IMR-90 (cell line): ENCODE measurements around the gene RAP1GAP. TPM values are rescaled to one million over a fixed set of nuclear protein-coding genes. Genes with fewer than 3 reads are reported as not detected.

Experiments used
- ATAC-seq: fragments of 200-7000 bp; cut with Tn5 transposase; 2 replicates; pipeline ENCODE4 v1.9.1; 2020; ENCODE audit warnings: low read depth, mild to moderate bottlenecking, moderate library complexity
- BruUV-seq: library from RNA; stranded (reverse); fragments of 400-500 nt; replicated peaks from 2 replicates; lab custom pipeline; 2021; lab: Mats Ljungman, UMichigan
- CTCF ChIA-PET: fragments of 300-600 bp; formaldehyde crosslinking; extraction: SDS; loops from one replicate; lab custom pipeline; 2021; ENCODE audit warnings: antibody characterized with exemption; lab: Yijun Ruan, JAX
- POLR2A ChIA-PET: fragments of 300-600 bp; sonication (Branson Sonifier 250); formaldehyde crosslinking; loops from one replicate; lab custom pipeline; 2022; ENCODE audit warnings: antibody characterized with exemption; ENCODE audit not compliant: unreplicated experiment; lab: Charles Lee
- DNase-seq: peaks from one replicate; pipeline ENCODE4 v3.0.0; 2013
- H2AFZ ChIP-seq: replicated peaks from 2 replicates; pipeline ENCODE3; 2013; ENCODE audit warnings: low read length, mild to moderate bottlenecking; ENCODE audit not compliant: poor library complexity
- H2AK5ac ChIP-seq: 2 replicates; pipeline ENCODE4 v1.6.1; 2013; ENCODE audit warnings: low read depth, low read length, inconsistent platforms
- H2AK9ac ChIP-seq: replicated peaks from 2 replicates; pipeline ENCODE3; 2013; ENCODE audit warnings: mild to moderate bottlenecking, low read depth, low read length, moderate library complexity; ENCODE audit not compliant: poor library complexity
- H2BK120ac ChIP-seq: 2 replicates; pipeline ENCODE4 v1.6.1; 2013; ENCODE audit warnings: low read depth, low read length, inconsistent platforms
- H2BK15ac ChIP-seq: 3 replicates; pipeline ENCODE4 v1.6.1; 2013; ENCODE audit warnings: low read depth, low read length, inconsistent platforms
- H2BK20ac ChIP-seq: 2 replicates; pipeline ENCODE4 v1.6.1; 2013; ENCODE audit warnings: low read depth, mild to moderate bottlenecking, inconsistent platforms, low read length, moderate library complexity
- H2BK5ac ChIP-seq: 2 replicates; pipeline ENCODE4 v1.6.1; 2013; ENCODE audit warnings: mild to moderate bottlenecking, low read depth, low read length, inconsistent platforms; ENCODE audit not compliant: poor library complexity, severe bottlenecking
- H3K14ac ChIP-seq: replicated peaks from 2 replicates; pipeline ENCODE4 v1.6.1; 2013; ENCODE audit warnings: low read depth, low read length, inconsistent platforms
- H3K18ac ChIP-seq: 2 replicates; pipeline ENCODE4 v1.6.1; 2013; ENCODE audit warnings: low read depth, low read length, control low read depth
- H3K23ac ChIP-seq: 2 replicates; pipeline ENCODE4 v1.6.1; 2013; ENCODE audit warnings: low read depth, low read length, inconsistent platforms
- H3K27ac ChIP-seq: 2 replicates; pipeline ENCODE4 v1.5.1; 2013; ENCODE audit warnings: mild to moderate bottlenecking, control low read depth, low read length; ENCODE audit not compliant: insufficient read depth
- H3K27me3 ChIP-seq: 2 replicates; pipeline ENCODE4 v1.6.1; 2013; ENCODE audit warnings: low read length; ENCODE audit not compliant: control insufficient read depth, insufficient read depth
- H3K36me3 ChIP-seq: 2 replicates; pipeline ENCODE4 v1.6.1; 2013; ENCODE audit warnings: low read length, mixed read lengths; ENCODE audit not compliant: control insufficient read depth, insufficient read depth
- H3K4ac ChIP-seq: 2 replicates; pipeline ENCODE4 v1.6.1; 2013; ENCODE audit warnings: low read depth, low read length, inconsistent platforms
- H3K4me1 ChIP-seq: 2 replicates; pipeline ENCODE4 v1.6.1; 2013; ENCODE audit warnings: low read length, mixed read lengths; ENCODE audit not compliant: control insufficient read depth, insufficient read depth
- H3K4me2 ChIP-seq: 2 replicates; pipeline ENCODE4 v1.6.1; 2013; ENCODE audit warnings: low read depth, mild to moderate bottlenecking, control low read depth, low read length, moderate library complexity
- H3K4me3 ChIP-seq: 2 replicates; pipeline ENCODE4 v1.5.1; 2013; ENCODE audit warnings: low read depth, mild to moderate bottlenecking, control low read depth, low read length, moderate library complexity; ENCODE audit not compliant: insufficient read depth
- H3K56ac ChIP-seq: 2 replicates; pipeline ENCODE4 v1.6.1; 2013; ENCODE audit warnings: low read length, inconsistent platforms; ENCODE audit not compliant: insufficient read depth; ENCODE audit errors: extremely low read depth
- H3K79me1 ChIP-seq, 2 experiments: 2 replicates each; pipeline ENCODE4 v1.6.1; 2013; ENCODE audit warnings: low read length in 2 of 2, inconsistent platforms in 1 of 2, low read depth in 1 of 2
- H3K9ac ChIP-seq: 2 replicates; pipeline ENCODE4 v1.6.1; 2013; ENCODE audit warnings: low read depth, low read length, control low read depth
- H3K9me1 ChIP-seq: 2 replicates; pipeline ENCODE4 v1.6.1; 2013; ENCODE audit warnings: low read length, inconsistent platforms; ENCODE audit not compliant: insufficient read depth
- H3K9me3 ChIP-seq: 2 replicates; pipeline ENCODE4 v1.6.1; 2013; ENCODE audit warnings: low read length; ENCODE audit not compliant: control insufficient read depth, insufficient read depth
- H4K20me1 ChIP-seq: 2 replicates; pipeline ENCODE4 v1.6.1; 2013; ENCODE audit warnings: low read length, inconsistent platforms; ENCODE audit not compliant: insufficient read depth
- H4K5ac ChIP-seq: 2 replicates; pipeline ENCODE4 v1.6.1; 2013; ENCODE audit warnings: mild to moderate bottlenecking, low read depth, low read length, control low read depth
- H4K8ac ChIP-seq, 2 experiments: 2 replicates each; pipeline ENCODE4 v1.6.1; 2013; ENCODE audit warnings: low read depth in 2 of 2, low read length in 2 of 2, control low read depth in 1 of 2, inconsistent platforms in 1 of 2
- H4K91ac ChIP-seq: 2 replicates; pipeline ENCODE4 v1.6.1; 2013; ENCODE audit warnings: low read depth, low read length, inconsistent platforms; ENCODE audit not compliant: insufficient read depth
- BHLHE40 ChIP-seq: fragments of 150-350 bp; IDR thresholded peaks from 2 replicates; pipeline ENCODE4 v1.6.1; 2016; ENCODE audit warnings: mild to moderate bottlenecking, low read depth, low read length
- CEBPB ChIP-seq: IDR thresholded peaks from 2 replicates; pipeline ENCODE4 v1.6.1; 2012; ENCODE audit warnings: low read depth, low read length, improper control_type of control experiment
- CHD1 ChIP-seq: IDR thresholded peaks from 2 replicates; pipeline ENCODE4 v1.6.1; 2012; ENCODE audit warnings: low read depth, low read length, improper control_type of control experiment
- FOS ChIP-seq: fragments of 150-350 bp; IDR thresholded peaks from 2 replicates; pipeline ENCODE4 v1.6.1; 2016; ENCODE audit warnings: low read depth, low read length
- MAFK ChIP-seq: IDR thresholded peaks from 2 replicates; pipeline ENCODE4 v1.6.1; 2012; ENCODE audit warnings: low read depth, low read length, improper control_type of control experiment
- MXI1 ChIP-seq: IDR thresholded peaks from 2 replicates; pipeline ENCODE4 v1.6.1; 2012; ENCODE audit warnings: low read depth, mild to moderate bottlenecking, low read length, moderate library complexity, borderline replicate concordance
- WGBS, 2 experiments: methylation state at CpG; one replicate each; pipeline versions ENCODE4 v1.1.5 to v1.1.7; 2013; ENCODE audit warnings: missing lambda C conversion rate in 2 of 2; ENCODE audit not compliant: insufficient read length in 1 of 2; ENCODE audit errors: extremely low coverage in 2 of 2; 5-methylcytosine and 5-hydroxymethylcytosine counted together
- dilution Hi-C: fragments of 300-500 bp; cut with HindIII; formaldehyde crosslinking; loops from one replicate; pipeline ENCODE4 v1.14.3; 2018; ENCODE audit warnings: low sequenced_read_pairs; ENCODE audit not compliant: unreplicated experiment
- in situ Hi-C: fragments of 300-500 bp; cut with MboI; formaldehyde crosslinking; loops from 3 replicates; pipeline ENCODE4 v1.14.3; 2019; ENCODE audit warnings: low sequenced_read_pairs, inconsistent platforms, mixed read lengths
- intact Hi-C: fragments of 100-400 bp; cut with micrococcal nuclease; formaldehyde crosslinking; loops from 2 replicates; pipeline ENCODE4 v1.10.0; 2022
- polyA plus RNA-seq, 3 experiments: library from polyadenylated mRNA; depleted of rRNA; stranded (reverse); fragments of >200 nt; gene quantifications; 2 replicates each; pipeline ENCODE4 v1.2.3, GENCODE V29; 2012; ENCODE audit warnings: low replicate concordance in 1 of 3
- total RNA-seq: library from RNA; depleted of rRNA; stranded (reverse); fragments of >200 nt; gene quantifications from 2 replicates; pipeline ENCODE4 v1.2.3, GENCODE V29; 2012
- TF ChIP-seq, protein P1 (sequence below): fragments of 150-350 bp; IDR thresholded peaks from 2 replicates; pipeline ENCODE4 v1.6.1; 2016; ENCODE audit warnings: low read depth, mild to moderate bottlenecking, low read length, moderate library complexity, borderline replicate concordance

RAP1GAP gene
- total and polyA plus RNA-seq, 2 of the 4 experiments (the other 2 are of a cell fraction): under 0.01 to 0.10 TPM

DNA sequence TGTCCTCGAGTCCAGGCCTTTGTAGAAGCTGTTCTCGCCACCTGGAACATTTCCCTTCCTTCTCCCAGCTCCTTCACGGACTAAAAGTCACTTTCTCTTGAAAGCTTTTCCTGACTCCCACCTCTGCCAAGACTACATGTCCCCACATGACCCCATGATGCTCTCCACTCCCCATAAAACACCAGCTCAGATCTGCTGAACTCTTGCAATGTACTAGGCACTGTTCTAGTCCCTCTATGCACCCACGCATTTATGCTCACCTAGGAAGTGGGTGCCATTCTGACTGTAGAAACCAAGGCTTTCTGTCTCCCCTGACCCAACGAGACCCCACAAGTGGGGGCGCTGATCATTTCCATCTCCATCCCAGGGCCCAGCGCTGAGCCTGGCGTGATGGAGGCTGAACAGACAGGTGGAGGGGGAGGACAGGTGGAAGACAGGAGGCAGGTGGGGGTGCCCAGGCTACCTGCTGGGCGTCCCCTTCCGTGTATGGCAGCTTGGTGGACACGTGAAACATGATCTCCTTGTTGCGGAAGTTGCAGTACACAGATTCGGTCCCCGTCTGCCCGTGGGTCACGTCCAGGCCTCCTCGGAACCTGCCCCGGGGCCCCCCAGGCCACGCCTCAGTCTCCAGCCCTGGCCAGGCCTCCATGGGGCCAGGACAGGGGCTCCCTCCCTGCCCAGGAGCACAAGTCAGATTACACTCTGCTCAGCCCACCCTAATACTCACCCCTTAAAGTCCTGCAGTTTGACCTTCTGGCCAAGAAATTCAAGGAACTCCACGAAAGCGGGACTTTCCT lies 58.0 kb downstream of the RAP1GAP start (continued):
- no peak for TF ChIP-seq MAFK

DNA sequence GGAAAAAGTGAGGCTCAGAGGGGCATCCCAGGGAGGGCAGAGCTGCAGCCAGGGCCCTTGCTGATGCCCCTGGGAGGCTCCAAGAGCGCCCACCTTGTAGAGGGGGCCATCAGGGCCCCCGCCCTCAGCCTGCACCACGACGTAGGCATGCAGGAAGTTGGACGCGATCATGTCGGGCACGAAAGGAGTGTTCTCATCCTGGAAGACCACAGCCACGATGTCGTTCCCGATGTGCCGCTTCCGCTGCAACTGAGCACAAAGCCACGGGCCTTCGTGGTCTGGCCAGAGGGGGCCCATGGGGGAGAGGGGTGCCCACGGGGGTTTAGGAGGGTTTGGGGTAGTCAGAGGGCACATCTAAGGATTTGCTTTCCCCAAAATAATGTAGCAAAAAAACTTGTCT lies 59.1 kb downstream of the RAP1GAP start:
- Histone ChIP-seq H2BK15ac (no peak overlapping the region), H3K4ac (no peak overlapping the region), H2BK120ac (no peak overlapping the region), H3K23ac (no peak overlapping the region), H3K14ac (no peak overlapping the region), H2BK5ac (no peak overlapping the region), H4K91ac (no peak overlapping the region), H3K4me2 (no peak overlapping the region), H3K18ac (no peak overlapping the region), H2BK20ac (no peak overlapping the region), H3K9me3 (no peaks in the 10 kb centered on the region), H3K27me3 (peaks cover 63% of the 10 kb centered on the region), H3K4me3 (no peak overlapping the region), H3K9ac (no peak overlapping the region), H4K20me1 (no peaks in the 10 kb centered on the region; the same call in 1 of the 2 replicates), H4K5ac (no peak overlapping the region), H3K56ac (no peak overlapping the region), H3K4me1 (peaks cover 3% of the 10 kb centered on the region; the same call in 1 of the 2 replicates), H4K8ac (no peak overlapping the region), H3K79me1 (no peaks in the 10 kb centered on the region), H3K36me3 (no peaks in the 10 kb centered on the region), H2AFZ (no peak overlapping the region), H2AK5ac (no peak overlapping the region), H3K27ac (no peak overlapping the region), H3K9me1 (peaks cover 3% of the 10 kb centered on the region; the same call in 1 of the 2 replicates), H2AK9ac (no peak overlapping the region)
- in situ Hi-C loops (no loop called here), dilution Hi-C loops (no loop called here), intact Hi-C loops (no loop called here)
- no peak for TF ChIP-seq CHD1
- no peak for TF ChIP-seq CEBPB
- no peak for TF ChIP-seq FOS
- no peak for TF ChIP-seq MXI1
- TF ChIP-seq, protein P1, sequence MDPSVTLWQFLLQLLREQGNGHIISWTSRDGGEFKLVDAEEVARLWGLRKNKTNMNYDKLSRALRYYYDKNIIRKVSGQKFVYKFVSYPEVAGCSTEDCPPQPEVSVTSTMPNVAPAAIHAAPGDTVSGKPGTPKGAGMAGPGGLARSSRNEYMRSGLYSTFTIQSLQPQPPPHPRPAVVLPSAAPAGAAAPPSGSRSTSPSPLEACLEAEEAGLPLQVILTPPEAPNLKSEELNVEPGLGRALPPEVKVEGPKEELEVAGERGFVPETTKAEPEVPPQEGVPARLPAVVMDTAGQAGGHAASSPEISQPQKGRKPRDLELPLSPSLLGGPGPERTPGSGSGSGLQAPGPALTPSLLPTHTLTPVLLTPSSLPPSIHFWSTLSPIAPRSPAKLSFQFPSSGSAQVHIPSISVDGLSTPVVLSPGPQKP: no peak
- no peak for TF ChIP-seq MAFK
- no peak for TF ChIP-seq BHLHE40
- ATAC-seq: no peak
- WGBS, 2 experiments: 78% methylated on average over 8 of the region's 16 CpGs; no CpG with 5 or more reads in 1 of the 2 experiments
- ChIA-PET POLR2A (no interaction called here), CTCF (no interaction called here)
- DNase-seq: no peak
- no TSS peak for BruUV-seq
